BE2C (cell line): ENCODE data around the gene LENG8.

ENCODE experiments used
- DNase-seq: peaks from one replicate; pipeline ENCODE4 v3.0.0-alpha.2; 2020
- H3K27me3 ChIP-seq: fragments of 250-450 bp; sonication (Bioruptor Pico); 2 replicates; pipeline ENCODE4 v1.5.1; 2020; ENCODE audit warnings: mild to moderate bottlenecking
- H3K36me3 ChIP-seq: fragments of 250-450 bp; sonication (Bioruptor Pico); 2 replicates; pipeline ENCODE4 v1.5.1; 2020; ENCODE audit warnings: mild to moderate bottlenecking
- H3K4me1 ChIP-seq: fragments of 250-450 bp; sonication (Bioruptor Pico); 2 replicates; pipeline ENCODE4 v1.5.1; 2020
- H3K4me3 ChIP-seq: 2 replicates; pipeline ENCODE4 v1.5.1; 2011; ENCODE audit warnings: low read depth, low read length
- H3K9me3 ChIP-seq: fragments of 250-450 bp; sonication (Bioruptor Pico); 2 replicates; pipeline ENCODE4 v1.5.1; 2020
- TF ChIP-seq, protein P1 (sequence below): IDR thresholded peaks from 2 replicates; pipeline ENCODE4 v1.5.1; 2012; ENCODE audit warnings: mild to moderate bottlenecking, low read depth, low read length

The LENG8 gene

DNA sequence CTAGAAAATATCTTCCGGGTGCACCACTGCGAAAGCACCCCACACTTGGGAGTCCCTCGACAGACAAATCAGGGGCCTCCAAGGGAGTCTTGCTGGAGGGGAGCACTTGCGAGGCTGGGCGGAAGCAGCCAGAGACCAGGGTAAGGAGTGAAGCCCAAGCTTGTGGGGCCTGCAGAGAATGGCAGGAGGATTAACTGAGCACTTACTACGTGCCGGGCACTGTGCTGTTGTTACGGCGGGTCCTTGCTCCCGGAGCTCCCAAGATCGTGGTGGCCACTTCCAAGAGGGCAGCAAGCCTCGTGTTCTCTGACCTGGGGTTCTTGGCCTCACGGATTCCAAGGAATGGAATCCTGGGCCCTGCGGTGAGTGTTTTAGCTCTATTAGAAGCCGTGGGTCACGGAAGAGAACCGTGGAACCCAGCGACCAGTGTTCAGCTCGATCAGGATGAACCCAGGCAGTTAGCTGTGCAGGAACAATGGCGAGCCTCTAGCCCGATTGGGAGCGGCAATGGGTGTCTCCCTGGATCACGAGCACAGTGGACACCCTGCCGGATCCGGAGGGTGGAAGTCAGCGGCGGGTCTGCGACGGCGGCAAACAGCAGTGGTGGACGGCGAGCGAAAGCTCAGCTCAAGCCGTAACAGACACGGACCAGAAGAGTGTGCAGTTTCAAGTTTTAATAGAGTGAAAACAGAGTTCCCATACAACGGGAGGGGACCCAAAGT, 24.2 kb upstream of the LENG8 start:
- Histone ChIP-seq H3K36me3 (no peaks in the 10 kb centered on the region), H3K9me3 (no peaks in the 10 kb centered on the region; the same call in 1 of the 2 replicates), H3K4me1 (no peaks in the 10 kb centered on the region), H3K4me3 (no peak overlapping the region), H3K27me3 (peaks cover 64% of the 10 kb centered on the region)
- TF ChIP-seq, protein P1, sequence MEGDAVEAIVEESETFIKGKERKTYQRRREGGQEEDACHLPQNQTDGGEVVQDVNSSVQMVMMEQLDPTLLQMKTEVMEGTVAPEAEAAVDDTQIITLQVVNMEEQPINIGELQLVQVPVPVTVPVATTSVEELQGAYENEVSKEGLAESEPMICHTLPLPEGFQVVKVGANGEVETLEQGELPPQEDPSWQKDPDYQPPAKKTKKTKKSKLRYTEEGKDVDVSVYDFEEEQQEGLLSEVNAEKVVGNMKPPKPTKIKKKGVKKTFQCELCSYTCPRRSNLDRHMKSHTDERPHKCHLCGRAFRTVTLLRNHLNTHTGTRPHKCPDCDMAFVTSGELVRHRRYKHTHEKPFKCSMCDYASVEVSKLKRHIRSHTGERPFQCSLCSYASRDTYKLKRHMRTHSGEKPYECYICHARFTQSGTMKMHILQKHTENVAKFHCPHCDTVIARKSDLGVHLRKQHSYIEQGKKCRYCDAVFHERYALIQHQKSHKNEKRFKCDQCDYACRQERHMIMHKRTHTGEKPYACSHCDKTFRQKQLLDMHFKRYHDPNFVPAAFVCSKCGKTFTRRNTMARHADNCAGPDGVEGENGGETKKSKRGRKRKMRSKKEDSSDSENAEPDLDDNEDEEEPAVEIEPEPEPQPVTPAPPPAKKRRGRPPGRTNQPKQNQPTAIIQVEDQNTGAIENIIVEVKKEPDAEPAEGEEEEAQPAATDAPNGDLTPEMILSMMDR = no peak
- DNase-seq = no peak

DNA sequence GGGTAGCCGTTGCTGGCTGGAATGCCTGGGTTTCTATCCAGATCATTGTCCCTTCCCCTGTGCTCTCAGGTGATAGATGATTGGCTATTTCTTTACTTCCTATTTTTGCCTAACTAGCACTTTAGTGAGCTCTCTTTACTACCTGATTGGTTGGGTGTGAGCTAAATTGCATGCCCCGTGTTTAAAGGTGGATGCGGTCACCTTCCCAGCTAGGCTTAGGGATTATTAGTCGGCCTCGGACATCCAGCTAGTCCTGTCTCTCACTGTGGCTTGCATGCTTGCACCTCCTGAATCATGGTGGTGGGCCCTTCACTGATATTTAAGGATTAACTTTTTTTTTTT, 23.6 kb upstream of the LENG8 start:
- Histone ChIP-seq H3K27me3 (peaks cover 69% of the 10 kb centered on the region), H3K36me3 (no peaks in the 10 kb centered on the region), H3K4me3 (no peak overlapping the region), H3K4me1 (no peaks in the 10 kb centered on the region), H3K9me3 (no peaks in the 10 kb centered on the region; the same call in 1 of the 2 replicates)
- TF ChIP-seq, protein P1 = no peak
- no peak for DNase-seq

DNA sequence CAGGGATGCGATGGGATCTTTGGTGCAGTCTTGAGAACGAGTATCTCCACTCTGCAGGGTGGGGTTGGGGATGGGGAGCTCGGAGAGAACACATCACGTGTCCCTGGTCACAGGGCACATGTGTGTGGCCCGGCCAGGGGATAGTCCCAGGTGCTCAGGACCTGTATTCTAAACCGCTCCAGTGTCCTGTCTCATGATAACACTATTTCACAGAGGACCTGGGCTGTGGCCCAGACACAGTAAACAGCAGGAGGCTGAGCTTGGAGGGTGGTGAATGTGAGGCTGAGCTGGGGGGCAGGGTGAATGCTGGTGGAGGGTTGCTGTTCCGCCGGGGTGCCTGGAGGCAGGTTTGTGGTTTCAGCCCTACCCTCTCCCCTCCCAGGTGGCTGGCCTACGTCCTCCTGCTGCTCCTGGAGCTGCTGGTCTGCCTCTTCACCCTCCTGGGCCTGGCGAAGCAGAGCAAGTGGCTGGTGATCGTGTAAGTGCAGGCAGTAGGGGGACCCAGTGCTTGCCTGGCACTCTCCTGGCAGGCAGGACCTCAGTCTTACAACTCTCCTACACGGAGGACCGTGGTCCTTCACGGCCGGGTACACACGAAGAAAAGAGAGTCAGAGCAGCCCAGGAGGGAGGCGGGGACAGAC, 22.6 kb upstream of the LENG8 start:
- Histone ChIP-seq H3K36me3 (no peaks in the 10 kb centered on the region), H3K4me3 (no peak overlapping the region), H3K4me1 (no peaks in the 10 kb centered on the region), H3K27me3 (peaks cover 63% of the 10 kb centered on the region), H3K9me3 (no peaks in the 10 kb centered on the region; the same call in 1 of the 2 replicates)
- TF ChIP-seq, protein P1 = no peak
- DNase-seq = no peak

DNA sequence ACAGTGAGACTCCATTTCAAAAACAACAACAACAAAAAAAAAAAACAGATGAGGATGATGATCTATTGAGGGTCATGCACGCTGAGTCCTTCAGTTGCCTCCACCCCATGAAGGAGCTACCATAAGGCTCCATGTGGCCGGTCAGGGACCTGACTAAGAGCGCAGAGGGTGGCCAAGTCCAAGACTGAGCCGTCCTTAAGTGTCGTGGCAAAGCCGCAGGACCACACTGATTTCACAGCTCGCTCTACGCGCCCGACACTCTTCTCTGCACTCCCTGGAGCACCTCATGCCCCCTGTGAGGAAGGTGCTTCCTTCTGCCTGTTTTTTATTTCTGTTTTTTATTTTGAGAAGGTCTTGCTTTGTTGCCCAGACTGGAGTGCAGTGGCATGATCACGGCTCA, 21.4 kb upstream of the LENG8 start:
- TF ChIP-seq, protein P1 = no peak
- no peaks in the 10 kb centered on the region for H3K4me1 ChIP-seq
- no peak overlapping the region for H3K4me3 ChIP-seq
- H3K36me3 ChIP-seq = no peaks in the 10 kb centered on the region
- no peak for DNase-seq
- peaks cover 63% of the 10 kb centered on the region for H3K27me3 ChIP-seq
- no peaks in the 10 kb centered on the region; the same call in 1 of the 2 replicates for H3K9me3 ChIP-seq

DNA sequence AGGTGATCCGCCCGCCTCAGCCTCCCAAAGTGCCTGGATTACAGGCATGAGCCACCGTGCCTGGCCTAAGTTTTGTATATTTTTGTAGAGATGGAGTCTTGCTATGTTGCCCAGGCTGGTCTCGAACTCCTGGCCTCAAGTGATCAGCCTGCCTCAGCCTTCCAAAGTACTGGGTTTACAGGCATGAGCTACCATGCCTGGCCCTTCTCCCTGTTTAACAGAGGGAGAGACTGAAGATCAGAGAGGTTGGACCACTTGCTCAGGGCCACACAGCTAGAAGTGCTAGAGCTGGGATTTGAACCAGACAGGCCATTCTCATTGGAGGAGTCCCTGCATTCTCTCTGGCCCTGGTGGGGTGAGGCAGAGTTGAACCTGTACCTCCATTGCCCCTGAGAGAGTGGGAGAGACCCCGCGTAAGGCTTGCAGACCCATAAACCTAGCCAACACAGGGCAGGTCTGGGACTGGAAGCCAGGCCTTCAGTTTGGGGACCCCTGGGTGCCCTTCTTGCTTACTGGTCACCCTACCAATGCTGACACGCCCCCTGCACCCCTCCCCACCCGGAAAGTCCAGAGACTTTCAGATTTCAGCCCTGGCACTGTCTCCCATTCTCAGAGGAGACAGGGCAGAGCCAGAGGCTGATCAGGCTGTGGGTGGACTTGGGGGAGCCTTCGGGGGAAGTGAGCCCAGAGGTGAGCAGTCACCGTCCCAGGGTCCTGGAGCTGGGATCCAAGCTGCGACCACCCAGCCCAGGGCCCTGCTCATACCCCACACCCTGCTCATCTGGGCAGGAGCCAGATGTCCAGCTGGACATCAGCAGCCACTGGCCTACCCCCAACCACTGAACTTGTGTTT, 20.4 kb upstream of the LENG8 start:
- TF ChIP-seq, protein P1 = no peak
- H3K27me3 ChIP-seq = peaks cover 68% of the 10 kb centered on the region
- no peaks in the 10 kb centered on the region for H3K4me1 ChIP-seq
- H3K36me3 ChIP-seq = no peaks in the 10 kb centered on the region
- H3K4me3 ChIP-seq = no peak overlapping the region
- no peak for DNase-seq
- H3K9me3 ChIP-seq = no peaks in the 10 kb centered on the region; the same call in 1 of the 2 replicates
